ENCODE measurements around the gene WNT5A.
A peak's percentile ranks its signal among the peaks of the same experiment; 100 is the strongest.

The WNT5A gene

DNA sequence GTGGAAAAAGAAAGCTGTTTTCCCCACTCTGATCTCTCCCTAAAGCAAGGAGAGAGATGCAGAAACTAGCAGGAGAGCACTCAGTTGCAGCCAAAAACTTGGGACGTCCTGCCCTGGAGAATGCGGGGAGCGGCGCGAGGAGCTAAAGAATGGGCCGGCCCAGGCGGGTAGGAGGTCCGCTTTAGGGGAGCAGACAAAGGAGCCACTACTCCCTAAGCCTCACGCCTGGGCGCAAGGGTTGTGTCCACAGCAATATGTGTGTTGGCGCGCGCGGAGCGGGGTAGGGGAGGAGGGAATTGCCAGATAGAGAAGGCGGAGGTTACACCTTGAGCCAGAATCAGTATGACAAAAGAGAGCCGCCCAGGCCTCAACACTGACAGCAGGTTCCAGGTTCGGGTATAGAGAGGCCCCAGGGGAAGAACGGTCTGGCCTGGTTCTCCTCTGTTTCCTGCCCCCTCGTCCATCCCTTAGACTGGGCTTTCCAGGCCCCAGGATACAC, 2.9 kb downstream of the WNT5A start:
- DNase-seq (ENCODE audit: low spot score), result no peak
- TF ChIP-seq, protein P1, sequence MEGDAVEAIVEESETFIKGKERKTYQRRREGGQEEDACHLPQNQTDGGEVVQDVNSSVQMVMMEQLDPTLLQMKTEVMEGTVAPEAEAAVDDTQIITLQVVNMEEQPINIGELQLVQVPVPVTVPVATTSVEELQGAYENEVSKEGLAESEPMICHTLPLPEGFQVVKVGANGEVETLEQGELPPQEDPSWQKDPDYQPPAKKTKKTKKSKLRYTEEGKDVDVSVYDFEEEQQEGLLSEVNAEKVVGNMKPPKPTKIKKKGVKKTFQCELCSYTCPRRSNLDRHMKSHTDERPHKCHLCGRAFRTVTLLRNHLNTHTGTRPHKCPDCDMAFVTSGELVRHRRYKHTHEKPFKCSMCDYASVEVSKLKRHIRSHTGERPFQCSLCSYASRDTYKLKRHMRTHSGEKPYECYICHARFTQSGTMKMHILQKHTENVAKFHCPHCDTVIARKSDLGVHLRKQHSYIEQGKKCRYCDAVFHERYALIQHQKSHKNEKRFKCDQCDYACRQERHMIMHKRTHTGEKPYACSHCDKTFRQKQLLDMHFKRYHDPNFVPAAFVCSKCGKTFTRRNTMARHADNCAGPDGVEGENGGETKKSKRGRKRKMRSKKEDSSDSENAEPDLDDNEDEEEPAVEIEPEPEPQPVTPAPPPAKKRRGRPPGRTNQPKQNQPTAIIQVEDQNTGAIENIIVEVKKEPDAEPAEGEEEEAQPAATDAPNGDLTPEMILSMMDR (conservative IDR thresholded peaks at IDR 0.05; ENCODE audit: low read depth), result no peak
- H3K27ac ChIP-seq, result peak overlapping the region; percentile 87
- ChIA-PET CTCF (interaction anchor here (0.6 kb wide), 1 partner anchor 32 kb away, joined by 3 read pairs; no protein-coding TSS in a partner anchor), POLR2A (ENCODE audit: low non-redundant PET) (no interaction called here)

- ChIA-PET POLR2A (ENCODE audit: low non-redundant PET) (no interaction called here), CTCF (no interaction called here)
- TF ChIP-seq, protein P1 (conservative IDR thresholded peaks at IDR 0.05; ENCODE audit: low read depth), result no peak
- no peak for DNase-seq (ENCODE audit: low spot score)
- H3K27ac ChIP-seq, result peak overlapping the region; percentile 87
These were observed 3.7 kb downstream of the WNT5A start for GRCh38 chr3:55483196-55484095.

GRCh38 chr3:55482496-55483195, 4.5 kb downstream of the WNT5A start:
- no peak overlapping the region for H3K27ac ChIP-seq
- TF ChIP-seq, protein P1 (conservative IDR thresholded peaks at IDR 0.05; ENCODE audit: low read depth), result no peak
- CTCF ChIA-PET, result no interaction called here
- POLR2A ChIA-PET (ENCODE audit: low non-redundant PET), result no interaction called here
- no peak for DNase-seq (ENCODE audit: low spot score)

DNA sequence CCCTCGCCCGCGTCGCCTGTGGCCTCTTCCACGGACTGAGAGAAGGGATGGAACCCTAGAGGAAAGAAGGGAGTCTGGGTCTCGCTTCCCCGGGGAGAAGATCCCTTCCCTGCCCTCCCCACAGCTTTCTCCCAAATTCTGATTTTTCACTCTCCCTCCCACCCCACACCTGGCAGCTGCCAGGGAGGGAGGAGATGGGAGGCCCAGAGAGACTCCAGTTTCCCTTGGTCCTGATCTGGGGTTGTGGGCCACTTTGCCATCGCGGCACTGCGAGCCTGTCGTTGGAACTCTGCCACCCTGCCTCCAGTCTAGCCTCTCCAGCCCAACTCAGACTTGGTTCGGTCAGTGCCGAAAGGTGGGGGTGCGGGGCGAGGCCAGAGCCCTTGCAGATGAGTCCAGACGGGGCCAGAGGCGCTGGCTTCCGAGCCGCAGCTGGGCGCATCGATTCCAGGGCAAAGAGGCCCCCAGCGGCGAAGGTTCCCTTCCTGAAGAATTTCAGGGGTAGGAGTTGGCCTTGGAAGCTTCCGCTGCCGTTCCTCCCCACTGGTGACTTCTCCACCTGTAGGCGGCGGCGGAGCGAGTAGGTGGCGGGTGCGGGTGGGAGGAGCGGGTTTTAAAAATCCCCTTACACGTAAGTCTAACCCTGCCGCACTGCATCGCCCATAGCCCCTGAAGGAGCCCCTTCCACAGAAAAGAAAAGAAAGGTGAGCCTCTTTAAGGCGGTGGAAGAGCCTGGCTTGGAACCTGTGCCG, 5.2 kb downstream of the WNT5A start:
- no peak for DNase-seq (ENCODE audit: low spot score)
- ChIA-PET CTCF (no interaction called here), POLR2A (ENCODE audit: low non-redundant PET) (no interaction called here)
- TF ChIP-seq, protein P1 (conservative IDR thresholded peaks at IDR 0.05; ENCODE audit: low read depth), result no peak
- H3K27ac ChIP-seq, result peak overlapping the region; percentile 66

GRCh38 chr3:55480911-55481743, 6.0 kb downstream of the WNT5A start:
- ChIA-PET CTCF (no interaction called here), POLR2A (ENCODE audit: low non-redundant PET) (no interaction called here)
- no peak for DNase-seq (ENCODE audit: low spot score)

More at GRCh38 chr3:55480911-55481743, 6.0 kb downstream of the WNT5A start:
- H3K27ac ChIP-seq, result peak overlapping the region; percentile 66
- TF ChIP-seq, protein P1 (conservative IDR thresholded peaks at IDR 0.05; ENCODE audit: low read depth), result no peak

Data from RWPE1 (cell line).